Activated CD8-positive, alpha-beta memory T cell treated with anti-CD3 and anti-CD28 coated beads for 4 hours (primary cell): ENCODE data around the gene ST14.
"Not testable (repeated sequence)": the region's sequence is repeated elsewhere in the genome, so short reads cannot be mapped to it uniquely, and the experiment has no call there.

Experiments used
- DNase-seq, 2 donors: peaks; one replicate each; pipeline ENCODE4 v3.0.0-alpha.2; 2020; ENCODE audit warnings: low read depth in 2 of 2

Gene ST14

GRCh38 chr11:130223291-130223971, 63.8 kb downstream of the ST14 start:
- no peak for DNase-seq

GRCh38 chr11:130227373-130227772, 67.8 kb downstream of the ST14 start:
- DNase-seq, result no peak

GRCh38 chr11:130233486-130233885, 73.9 kb downstream of the ST14 start:
- not testable (repeated sequence) for DNase-seq

- DNase-seq, result not testable (repeated sequence)
Measured at GRCh38 chr11:130233888-130234287, 74.3 kb downstream of the ST14 start.

- DNase-seq, result no peak
Measured at GRCh38 chr11:130234315-130234714, 74.7 kb downstream of the ST14 start.

GRCh38 chr11:130237282-130238006, 77.9 kb downstream of the ST14 start:
- DNase-seq, result no peak

- no peak for DNase-seq
Measured at GRCh38 chr11:130241713-130242112, 82.1 kb downstream of the ST14 start.

- DNase-seq, result no peak
Measured at GRCh38 chr11:130243816-130244215, 84.2 kb downstream of the ST14 start.

GRCh38 chr11:130244848-130245247, 85.3 kb downstream of the ST14 start:
- no peak for DNase-seq

- DNase-seq, result not testable (repeated sequence)
Measured at GRCh38 chr11:130245375-130245774, 85.8 kb downstream of the ST14 start.

- no peak for DNase-seq
Measured at GRCh38 chr11:130246270-130246669, 86.7 kb downstream of the ST14 start.

- DNase-seq, result no peak
Measured at GRCh38 chr11:130246738-130247137, 87.2 kb downstream of the ST14 start.

- DNase-seq, result no peak
Measured at GRCh38 chr11:130247319-130247718, 87.7 kb downstream of the ST14 start.

- no peak for DNase-seq
Measured at GRCh38 chr11:130249371-130249770, 89.8 kb downstream of the ST14 start.

GRCh38 chr11:130249929-130250328, 90.3 kb downstream of the ST14 start:
- DNase-seq, result not testable (repeated sequence)

GRCh38 chr11:130251763-130252162, 92.2 kb downstream of the ST14 start:
- not testable (repeated sequence) for DNase-seq
